Measurements from ENCODE around the gene PICK1.

GRCh38 chr22:38110008-38110862 lies 53.0 kb downstream of the PICK1 start, which contains the start of gene BAIAP2L2:
- TF ChIP-seq CTCF (conservative IDR thresholded peaks at IDR 0.05; ENCODE audit: low read depth, low read length): no peak
- TF ChIP-seq EZH2 (IDR thresholded peaks at IDR 0.05; ENCODE audit: borderline replicate concordance, low read depth, low read length, poor library complexity, severe bottlenecking): no peak

Data from A673 (cell line).